ENCODE results near the gene KCNK7. TPM values are rescaled to one million over a fixed set of nuclear protein-coding genes. Genes with fewer than 3 reads are reported as not detected.

The KCNK7 gene
- total and polyA plus RNA-seq, 2 experiments from 2014 or later = 0.37 TPM; not detected in 1

- Histone ChIP-seq H3K4me1 (ENCODE audit: insufficient read depth) (peaks cover 57% of the 10 kb centered on the region), H3K79me2 (peaks cover 31% of the 10 kb centered on the region), H3K36me3 (replicated peaks; ENCODE audit: insufficient read depth, low read depth) (no peaks in the 10 kb centered on the region), H3K4me3 (peak overlapping the region; percentile 79), H3K4me2 (peak overlapping the region; percentile 98), H3K27me3 (no peaks in the 10 kb centered on the region), H3K9me3 (ENCODE audit: low read depth) (no peaks in the 10 kb centered on the region), H3K9me2 (replicated peaks; ENCODE audit: insufficient read depth) (no peaks in the 10 kb centered on the region), H3K27ac (peak overlapping the region; percentile 82), H4K20me1 (ENCODE audit: insufficient read depth, poor library complexity, severe bottlenecking) (peaks cover 19% of the 10 kb centered on the region), H2AFZ (no peak overlapping the region)
- no peak for TF ChIP-seq EZH2 (IDR thresholded peaks at IDR 0.05; ENCODE audit: borderline replicate concordance)
- TF ChIP-seq CTCF (IDR thresholded peaks at IDR 0.05; ENCODE audit: poor library complexity) = no peak
- TF ChIP-seq EZH2phosphoT487 (IDR thresholded peaks at IDR 0.05; ENCODE audit: low read depth, severe bottlenecking, unreplicated experiment) = no peak
- DNase-seq (ENCODE audit: low spot score) = peak; percentile 71
- WGBS (ENCODE audit: low lambda C conversion rate, missing lambda C conversion rate) = 20% methylated on average over 28 of the region's 28 CpGs
These were observed 20.6 kb downstream of the KCNK7 start for GRCh38 chr11:65574811-65575567.

- Histone ChIP-seq H3K36me3 (replicated peaks; ENCODE audit: insufficient read depth, low read depth) (no peaks in the 10 kb centered on the region), H4K20me1 (ENCODE audit: insufficient read depth, poor library complexity, severe bottlenecking) (peaks cover 19% of the 10 kb centered on the region), H2AFZ (no peak overlapping the region), H3K4me1 (ENCODE audit: insufficient read depth) (peaks cover 58% of the 10 kb centered on the region), H3K27ac (peak overlapping the region; percentile 82), H3K4me2 (peak overlapping the region; percentile 98), H3K9me3 (ENCODE audit: low read depth) (no peaks in the 10 kb centered on the region), H3K9me2 (replicated peaks; ENCODE audit: insufficient read depth) (no peaks in the 10 kb centered on the region), H3K79me2 (peaks cover 32% of the 10 kb centered on the region), H3K27me3 (no peaks in the 10 kb centered on the region), H3K4me3 (peak overlapping the region; percentile 24)
- DNase-seq (ENCODE audit: low spot score) = peak; percentile 95
- WGBS (ENCODE audit: low lambda C conversion rate, missing lambda C conversion rate) = 1% methylated on average over 37 of the region's 67 CpGs
- TF ChIP-seq CTCF (IDR thresholded peaks at IDR 0.05; ENCODE audit: poor library complexity) (peak; percentile 75), EZH2phosphoT487 (IDR thresholded peaks at IDR 0.05; ENCODE audit: low read depth, severe bottlenecking, unreplicated experiment) (no peak), EZH2 (IDR thresholded peaks at IDR 0.05; ENCODE audit: borderline replicate concordance) (no peak)
These were observed 21.3 kb downstream of the KCNK7 start for GRCh38 chr11:65574109-65574810.

- H3K4me2 ChIP-seq = peak overlapping the region; percentile 98
- peak overlapping the region; percentile 61 for H3K27ac ChIP-seq
- no peaks in the 10 kb centered on the region for H3K9me2 ChIP-seq (replicated peaks; ENCODE audit: insufficient read depth)
- peaks cover 39% of the 10 kb centered on the region for H3K79me2 ChIP-seq
- WGBS (ENCODE audit: low lambda C conversion rate, missing lambda C conversion rate) = 72% methylated on average over 21 of the region's 22 CpGs
- no peaks in the 10 kb centered on the region for H3K27me3 ChIP-seq
- H4K20me1 ChIP-seq (ENCODE audit: insufficient read depth, poor library complexity, severe bottlenecking) = peaks cover 19% of the 10 kb centered on the region
- H3K9me3 ChIP-seq (ENCODE audit: low read depth) = no peaks in the 10 kb centered on the region
- H3K4me3 ChIP-seq = no peak overlapping the region
- peaks cover 66% of the 10 kb centered on the region for H3K4me1 ChIP-seq (ENCODE audit: insufficient read depth)
- TF ChIP-seq EZH2 (IDR thresholded peaks at IDR 0.05; ENCODE audit: borderline replicate concordance) = no peak
- no peak for TF ChIP-seq CTCF (IDR thresholded peaks at IDR 0.05; ENCODE audit: poor library complexity)
- no peak for TF ChIP-seq EZH2phosphoT487 (IDR thresholded peaks at IDR 0.05; ENCODE audit: low read depth, severe bottlenecking, unreplicated experiment)
- no peaks in the 10 kb centered on the region for H3K36me3 ChIP-seq (replicated peaks; ENCODE audit: insufficient read depth, low read depth)
- H2AFZ ChIP-seq = no peak overlapping the region
- no peak for DNase-seq (ENCODE audit: low spot score)
These were observed 22.1 kb downstream of the KCNK7 start for GRCh38 chr11:65573391-65574079.

Data from hepatocyte (in vitro differentiated cells).